Stimulated activated CD4-positive, alpha-beta T cell treated with anti-CD3 and anti-CD28 coated beads, Interleukin-4, amount 100 ng/mL, for 1 hour (primary cell): Measurements from ENCODE around the gene RPL36.
"Not testable (repeated sequence)": the region's sequence is repeated elsewhere in the genome, so short reads cannot be mapped to it uniquely, and the experiment has no call there.

Experiments used
- DNase-seq: peaks from one replicate; pipeline ENCODE4 v3.0.0-alpha.2; 2020

Gene RPL36

DNA sequence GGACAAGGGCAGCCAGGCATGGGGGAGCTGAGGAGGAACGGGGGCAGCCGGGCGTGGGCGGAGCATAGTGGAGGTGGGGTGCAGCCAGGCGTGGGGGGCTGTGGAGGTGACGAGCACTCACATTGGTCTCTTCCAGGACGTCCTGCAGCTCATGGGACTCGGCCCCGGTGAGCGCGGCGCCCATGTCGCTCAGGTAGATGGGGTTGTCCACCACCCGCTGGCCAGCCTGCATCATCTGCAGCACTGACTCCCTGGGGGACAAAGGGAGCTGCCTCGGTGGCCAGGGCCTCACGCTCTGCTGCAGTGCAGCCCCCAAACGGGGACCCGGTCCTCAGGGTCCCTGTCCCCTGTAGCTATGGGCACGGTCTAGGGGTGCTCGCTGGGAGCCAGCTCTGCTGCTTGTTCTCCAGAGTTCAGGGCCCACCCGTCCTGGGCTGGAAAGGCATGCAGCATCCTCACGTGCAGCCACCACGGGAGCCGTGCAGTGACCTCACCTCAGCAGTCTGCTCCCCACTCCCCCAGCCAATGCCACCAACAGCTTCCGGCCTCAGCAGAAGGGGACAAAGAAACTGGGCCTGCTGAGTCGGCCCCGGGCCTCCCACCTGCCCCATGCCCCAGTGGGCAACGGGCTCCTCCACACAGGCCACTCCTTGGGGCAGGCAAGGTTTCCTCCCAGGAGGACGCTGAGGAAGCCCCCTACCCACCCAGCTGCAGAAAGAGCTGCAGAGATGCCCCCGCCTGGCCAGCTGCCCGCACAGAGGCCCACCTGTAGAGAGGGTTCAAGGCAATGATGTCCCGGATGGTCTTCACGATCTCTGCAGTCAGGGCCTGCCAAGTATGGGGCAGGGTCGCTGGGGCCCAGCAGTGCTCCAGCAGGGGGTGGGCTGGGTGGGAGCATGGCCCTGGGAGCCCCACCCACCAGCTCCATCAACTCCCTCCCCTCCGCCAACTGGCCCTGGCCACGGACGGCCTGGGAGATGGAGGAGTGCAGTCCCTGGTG, 17.8 kb downstream of the RPL36 start:
- DNase-seq, result no peak

DNA sequence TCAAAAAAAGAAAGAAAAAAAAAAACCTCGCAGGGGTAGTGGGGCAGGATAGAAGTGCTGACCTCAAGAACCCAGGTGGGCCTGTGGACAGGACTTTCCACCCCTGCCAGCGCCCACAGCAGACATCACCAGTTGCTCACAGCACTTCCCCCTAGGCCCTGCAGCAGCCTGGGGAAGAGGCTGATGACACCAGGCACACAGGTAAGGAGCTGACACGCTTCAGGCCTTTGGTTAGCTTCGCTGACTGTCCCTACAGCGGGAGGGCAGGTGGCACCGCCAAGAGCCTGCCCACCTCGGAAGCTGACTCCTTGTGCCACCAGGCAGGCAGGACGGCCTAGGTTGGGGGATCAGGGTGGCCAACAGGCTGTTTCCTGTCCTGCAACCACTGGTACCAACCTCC, 20.9 kb downstream of the RPL36 start:
- no peak for DNase-seq

DNA sequence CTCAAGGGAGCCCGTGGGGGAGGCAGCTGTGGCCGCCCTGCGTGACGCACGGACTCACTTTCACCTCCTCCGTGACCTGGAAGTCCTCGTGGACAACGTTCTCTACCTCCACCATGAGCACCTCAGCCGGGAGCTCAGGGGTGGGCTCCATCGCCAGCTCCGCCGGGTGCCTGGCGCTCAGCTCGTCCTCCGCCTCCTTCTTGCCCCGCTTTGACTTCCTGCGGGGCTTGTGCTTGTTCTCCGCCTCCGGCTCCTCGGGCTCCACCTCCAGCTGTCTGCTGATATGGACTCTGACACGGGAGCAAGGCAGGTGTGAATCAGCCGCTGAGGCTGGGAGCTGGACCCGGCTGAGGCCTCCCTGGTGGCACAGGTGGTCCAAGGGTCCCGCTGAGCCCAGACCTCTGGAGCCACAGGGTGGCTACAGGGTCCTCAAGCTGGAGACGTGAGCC, 21.6 kb downstream of the RPL36 start:
- no peak for DNase-seq

DNA sequence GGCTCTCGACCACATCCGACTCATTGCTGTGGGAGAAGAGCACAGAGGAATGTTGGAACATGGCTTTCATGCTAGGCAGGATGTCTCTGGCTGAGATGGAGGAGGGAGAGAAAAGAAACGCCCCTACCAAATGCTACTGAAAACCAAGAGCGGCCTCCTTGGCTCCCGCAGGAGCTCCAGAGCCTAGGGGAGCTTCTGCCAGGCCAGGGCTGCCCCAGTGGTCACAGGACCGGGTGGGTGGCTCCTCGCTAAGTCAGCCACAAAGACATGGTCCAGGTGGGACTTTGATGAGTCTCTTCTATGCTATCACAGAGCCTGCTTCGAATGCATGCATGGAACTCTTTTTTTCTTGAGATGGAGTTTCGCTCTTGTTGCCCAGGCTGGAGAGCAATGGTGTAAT, 23.1 kb downstream of the RPL36 start:
- no peak for DNase-seq

DNA sequence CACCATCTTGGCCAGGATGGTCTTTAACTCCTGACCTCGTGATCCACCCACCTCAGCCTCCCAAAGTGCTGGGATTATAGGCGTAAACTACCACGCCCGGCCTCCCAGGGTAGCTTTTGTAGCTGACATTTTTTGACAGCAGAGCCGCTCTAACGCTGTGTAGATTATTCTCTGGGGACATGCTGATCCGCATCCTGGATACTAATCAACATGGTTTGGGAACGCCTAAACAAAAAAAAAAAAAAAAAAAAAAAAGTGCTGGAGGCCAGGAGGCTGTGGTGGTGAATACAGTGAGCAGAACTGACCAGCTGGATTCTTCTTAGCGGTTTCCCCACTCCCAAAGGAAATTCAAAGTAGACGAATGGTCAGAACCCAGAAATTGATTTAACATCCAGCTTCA, 24.7 kb downstream of the RPL36 start:
- DNase-seq, result no peak

DNA sequence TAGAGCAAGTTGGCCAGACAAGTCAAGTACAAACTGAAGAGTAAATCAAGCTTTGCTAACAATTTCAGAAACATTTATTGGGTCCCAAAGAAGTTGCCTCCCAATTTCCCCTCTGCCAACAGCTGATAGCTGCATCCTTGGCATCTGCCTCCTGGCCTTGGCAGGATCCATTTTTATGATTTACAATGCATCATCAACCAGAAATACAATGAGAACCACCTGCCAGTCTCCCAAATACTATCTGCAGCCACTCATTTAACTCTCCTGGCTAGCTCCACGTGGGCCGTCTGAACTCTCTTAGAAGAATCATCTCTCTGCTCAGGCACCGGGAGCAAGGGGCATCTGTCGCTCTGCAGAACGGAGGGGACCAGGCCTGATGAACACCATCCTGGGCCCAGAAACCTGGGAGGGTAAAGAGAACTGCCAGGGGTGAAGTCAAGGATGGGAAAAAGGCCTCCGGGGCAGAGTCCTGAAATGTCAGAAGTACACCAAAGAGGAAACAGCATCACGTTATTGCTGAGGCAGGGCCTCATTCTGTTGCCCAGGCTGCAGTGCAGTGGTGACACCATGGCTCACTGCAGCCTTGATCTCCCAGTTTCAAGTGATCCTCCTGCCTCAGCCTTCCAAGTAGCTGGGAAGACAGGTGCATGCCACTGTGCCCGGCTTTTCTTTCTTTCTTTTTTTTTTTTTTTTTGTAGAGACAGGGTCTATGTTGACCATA, 27.3 kb downstream of the RPL36 start:
- no peak for DNase-seq

DNA sequence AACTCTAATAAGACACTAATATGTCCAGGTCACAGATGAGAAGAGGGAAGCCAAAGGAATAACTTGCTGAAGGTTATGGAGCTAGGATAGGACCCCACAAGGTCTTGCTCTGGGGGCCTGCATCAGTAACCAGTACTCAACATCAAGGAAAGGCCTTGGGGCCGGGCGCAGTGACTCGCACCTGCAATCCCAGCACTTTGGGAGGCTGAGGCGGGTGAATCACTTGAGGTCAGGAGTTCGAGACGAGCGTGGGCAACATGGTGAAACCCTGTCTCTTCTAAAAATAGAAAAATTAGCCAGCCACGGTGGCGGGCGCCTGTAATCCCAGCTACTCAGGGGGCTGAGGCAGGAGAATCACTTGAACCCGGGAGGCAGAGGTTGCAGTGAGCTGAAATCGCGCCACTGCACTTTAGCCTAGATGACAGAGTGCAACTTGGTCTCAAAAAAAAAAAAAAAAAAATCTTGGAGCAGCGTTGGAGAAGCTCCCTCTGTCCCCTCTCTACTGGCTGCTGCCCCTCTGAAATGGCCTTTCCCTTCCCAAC, 28.0 kb downstream of the RPL36 start:
- DNase-seq, result peak; percentile 66

DNA sequence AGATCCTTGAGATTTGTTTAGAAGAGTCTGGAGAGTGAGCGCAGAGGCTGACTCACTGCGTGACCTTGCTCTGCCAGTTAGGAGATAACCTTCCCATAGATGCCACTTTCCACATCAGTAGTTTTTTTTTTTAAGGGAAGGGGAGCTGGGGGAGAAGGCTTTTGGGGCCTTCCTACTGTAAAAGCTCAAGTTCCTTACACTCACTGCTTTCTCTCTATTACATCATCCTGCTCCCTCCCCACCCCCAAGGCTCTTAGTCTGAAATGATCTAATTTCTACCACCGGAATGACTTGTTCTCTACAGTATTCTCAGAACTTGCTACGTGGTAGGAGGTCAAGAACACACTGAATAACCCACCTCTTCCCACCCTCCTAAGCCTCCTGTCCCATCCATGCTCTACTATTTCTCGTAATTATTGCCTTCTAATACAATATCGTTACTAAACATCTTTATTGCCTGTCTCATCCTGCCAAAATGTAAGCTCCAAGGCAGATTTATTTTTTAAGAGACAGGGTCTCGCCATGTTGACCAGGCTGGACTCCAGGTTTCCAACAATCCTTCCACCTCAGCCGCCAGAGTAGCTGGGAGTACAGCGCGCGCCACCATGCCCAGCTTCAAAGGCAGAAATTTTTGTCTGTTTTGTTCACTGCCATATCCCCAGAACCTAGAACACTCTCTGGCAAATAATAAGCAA, 28.6 kb downstream of the RPL36 start:
- peak; percentile 53 for DNase-seq

DNA sequence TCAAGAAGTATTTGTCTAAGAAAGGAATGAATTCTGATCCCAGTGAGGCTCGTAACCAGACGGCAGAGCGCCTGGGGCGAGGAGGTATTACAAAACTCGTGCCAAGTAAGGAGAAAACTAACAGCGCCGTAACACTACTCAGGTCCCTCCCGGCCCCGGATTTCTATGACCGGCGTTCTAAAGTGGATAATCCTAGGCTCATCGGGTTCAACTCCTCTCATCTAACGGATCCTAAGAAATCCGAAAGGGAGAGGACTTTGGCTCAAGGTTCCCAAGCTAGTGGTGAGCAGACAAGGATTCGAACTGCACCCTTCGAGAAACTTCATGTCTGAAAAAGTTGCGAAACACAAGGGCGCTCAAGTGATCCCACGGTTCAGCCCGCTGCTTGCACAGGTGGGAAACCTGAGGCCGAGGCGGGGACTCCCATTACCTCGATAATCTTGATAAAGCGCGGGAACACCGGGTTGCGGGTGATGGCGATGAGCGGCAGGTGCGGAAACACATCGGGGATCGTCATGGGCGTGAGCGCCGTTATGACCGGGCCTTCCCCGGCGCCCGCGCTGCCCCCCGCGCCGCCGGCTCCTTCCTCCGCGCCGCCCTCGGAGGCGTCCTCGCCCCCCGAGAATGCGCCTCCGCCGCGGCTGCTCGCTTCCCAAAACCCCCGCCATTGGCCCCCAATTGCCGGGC, 29.3 kb downstream of the RPL36 start:
- DNase-seq, result peak; percentile 36

DNA sequence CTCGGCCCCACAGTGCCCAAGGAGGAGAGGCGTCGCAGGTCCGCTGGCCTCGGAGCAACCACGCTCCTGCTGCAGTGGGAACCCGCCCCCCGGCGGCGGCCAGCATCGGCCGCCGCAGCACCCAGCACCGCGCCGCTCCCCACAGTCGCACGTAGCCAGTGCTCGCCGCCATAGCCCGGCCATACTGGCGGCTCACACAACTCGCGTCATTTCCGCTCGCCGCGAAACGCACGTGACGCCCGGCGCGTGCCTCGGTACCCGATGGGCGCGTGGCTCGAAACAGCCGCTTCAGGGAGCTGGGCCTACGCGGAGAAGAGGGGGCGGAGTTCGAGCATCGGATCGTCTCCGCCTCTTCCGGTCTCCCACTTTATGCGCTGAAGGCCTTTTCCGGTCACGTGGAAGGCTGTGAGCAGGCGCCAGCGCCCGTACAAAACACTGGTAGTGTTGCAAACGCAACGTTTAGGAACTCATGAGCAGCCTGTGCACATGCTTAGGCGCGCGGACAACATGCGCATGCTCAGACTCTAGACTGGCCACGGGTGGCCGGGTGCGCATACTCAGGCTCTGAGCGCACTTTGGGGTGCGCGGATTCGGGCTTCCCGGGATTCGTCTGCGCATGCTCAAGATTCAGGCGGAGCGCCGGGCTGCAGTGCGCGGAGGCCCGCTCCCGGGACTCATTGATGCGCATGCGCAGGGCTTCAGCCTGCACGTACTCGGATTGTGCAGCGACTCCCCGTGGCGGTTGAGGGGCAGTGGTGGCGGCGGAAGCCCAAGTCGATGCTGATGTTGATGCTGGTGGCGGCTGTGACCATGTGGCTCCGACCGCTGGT, 30.1 kb downstream of the RPL36 start, which contains the start of the genes CATSPERD and LONP1:
Gene CATSPERD, plus strand, starts transcription at position 677 of the 830 bp plus-strand sequence. Its CDS starts 101 bp downstream, at position 778.
Gene LONP1, minus strand, starts transcription at position 186 of the 830 bp plus-strand sequence. Its CDS starts 14 bp downstream, at position 172.
- DNase-seq, result peak; percentile 98

DNA sequence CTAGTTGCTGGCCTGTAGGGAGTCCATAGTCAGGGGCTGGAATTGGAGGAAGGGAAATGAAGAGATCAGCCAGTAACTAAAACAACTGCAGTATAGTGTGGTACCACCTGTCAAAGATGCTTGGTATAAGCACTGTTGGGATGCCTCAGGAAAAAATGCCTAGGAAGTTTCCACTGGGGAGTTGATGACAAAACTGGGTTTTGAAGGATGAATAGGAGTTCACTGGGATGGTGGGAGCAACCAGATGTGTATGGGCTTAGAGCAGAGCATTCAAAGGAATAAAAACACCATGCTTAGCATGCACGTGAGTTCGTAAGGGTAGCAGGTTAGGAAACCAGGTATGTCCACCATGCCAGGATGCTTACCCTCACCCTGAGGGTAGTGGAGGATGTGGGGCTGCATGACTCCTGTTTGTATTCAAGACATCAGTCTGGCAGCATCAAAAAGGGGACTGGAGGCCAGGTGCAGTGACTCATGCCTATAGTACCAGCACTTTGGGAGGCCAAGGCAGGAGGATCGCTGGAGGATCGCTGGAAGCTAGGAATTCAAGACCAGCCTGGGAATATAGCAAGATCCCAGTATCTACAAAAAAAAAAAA, 37.5 kb downstream of the RPL36 start:
- no peak for DNase-seq

DNA sequence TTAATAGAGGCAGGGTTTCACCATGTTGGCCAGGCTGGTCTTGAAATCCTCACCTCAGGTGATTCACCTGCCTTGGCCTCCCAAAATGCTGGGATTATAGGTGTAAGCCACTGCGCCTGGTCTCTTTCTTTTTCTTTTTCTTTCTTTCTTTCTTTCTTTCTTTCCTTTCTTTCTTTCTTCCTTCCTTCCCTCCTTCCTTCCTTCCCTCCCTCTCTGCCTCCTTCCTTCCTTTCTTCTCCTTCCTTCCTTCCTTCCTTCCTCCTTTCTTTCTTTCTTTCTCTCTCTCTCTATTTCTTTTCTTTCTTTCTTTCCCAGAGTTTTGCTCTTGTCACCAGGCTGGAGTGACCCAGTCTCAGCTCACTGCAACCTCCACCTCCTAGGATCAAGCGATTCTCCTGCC, 43.1 kb downstream of the RPL36 start:
- not testable (repeated sequence) for DNase-seq

DNA sequence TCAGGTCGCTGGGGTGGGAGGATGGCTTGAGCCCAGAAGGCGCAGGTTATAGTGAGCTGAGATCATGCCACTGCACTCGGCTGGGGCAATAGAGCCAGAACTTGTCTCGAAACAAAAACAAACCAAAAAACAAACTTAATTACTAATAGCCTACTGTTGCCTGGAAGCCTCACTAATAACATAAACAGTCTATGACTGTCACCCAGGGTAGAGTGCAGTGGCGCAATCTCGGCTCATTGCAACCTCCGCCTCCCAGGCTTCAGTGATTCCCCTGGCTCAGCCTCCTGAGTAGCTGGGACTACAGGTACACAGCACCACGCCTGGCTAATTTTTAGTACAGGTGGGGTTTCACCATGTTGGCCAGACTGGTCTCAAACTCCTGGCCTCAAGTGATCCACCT, 48.3 kb downstream of the RPL36 start:
- no peak for DNase-seq
